ENCODE results near the gene DDX11.
"Not testable (repeated sequence)": the region's sequence is repeated elsewhere in the genome, so short reads cannot be mapped to it uniquely, and the experiment has no call there.

Gene DDX11

GRCh38 chr12:31067656-31068055 lies 6.0 kb upstream of the DDX11 start:
- DNase-seq (ENCODE audit: low read depth, low spot score): not testable (repeated sequence)

GRCh38 chr12:31070971-31071740 lies 2.5 kb upstream of the DDX11 start:
- not testable (repeated sequence) for DNase-seq (ENCODE audit: low read depth, low spot score)

GRCh38 chr12:31072962-31073361 lies 698 bp upstream of the DDX11 start:
- DNase-seq (ENCODE audit: low read depth, low spot score): not testable (repeated sequence)

- DNase-seq (ENCODE audit: low read depth, low spot score): not testable (repeated sequence)
Measured at GRCh38 chr12:31074333-31074874, 744 bp downstream of the DDX11 start.

- DNase-seq (ENCODE audit: low read depth, low spot score): not testable (repeated sequence)
Measured at GRCh38 chr12:31076150-31076549, 2.5 kb downstream of the DDX11 start.

GRCh38 chr12:31077095-31077494 lies 3.4 kb downstream of the DDX11 start:
- not testable (repeated sequence) for DNase-seq (ENCODE audit: low read depth, low spot score)

- not testable (repeated sequence) for DNase-seq (ENCODE audit: low read depth, low spot score)
Measured at GRCh38 chr12:31077998-31078397, 4.3 kb downstream of the DDX11 start.

- DNase-seq (ENCODE audit: low read depth, low spot score): not testable (repeated sequence)
Measured at GRCh38 chr12:31079421-31079820, 5.8 kb downstream of the DDX11 start.

GRCh38 chr12:31080221-31080620 lies 6.6 kb downstream of the DDX11 start:
- DNase-seq (ENCODE audit: low read depth, low spot score): not testable (repeated sequence)

- not testable (repeated sequence) for DNase-seq (ENCODE audit: low read depth, low spot score)
Measured at GRCh38 chr12:31081274-31081673, 7.6 kb downstream of the DDX11 start.

GRCh38 chr12:31084241-31084640 lies 10.6 kb downstream of the DDX11 start:
- not testable (repeated sequence) for DNase-seq (ENCODE audit: low read depth, low spot score)

GRCh38 chr12:31086032-31086431 lies 12.4 kb downstream of the DDX11 start:
- not testable (repeated sequence) for DNase-seq (ENCODE audit: low read depth, low spot score)

GRCh38 chr12:31087486-31087885 lies 13.8 kb downstream of the DDX11 start:
- DNase-seq (ENCODE audit: low read depth, low spot score): not testable (repeated sequence)

- not testable (repeated sequence) for DNase-seq (ENCODE audit: low read depth, low spot score)
Measured at GRCh38 chr12:31087956-31088355, 14.3 kb downstream of the DDX11 start.

- no peak for DNase-seq (ENCODE audit: low read depth, low spot score)
Measured at GRCh38 chr12:31089072-31089471, 15.4 kb downstream of the DDX11 start.

GRCh38 chr12:31091629-31092028 lies 18.0 kb downstream of the DDX11 start:
- DNase-seq (ENCODE audit: low read depth, low spot score): not testable (repeated sequence)

GRCh38 chr12:31092718-31093117 lies 19.1 kb downstream of the DDX11 start:
- DNase-seq (ENCODE audit: low read depth, low spot score): not testable (repeated sequence)

- not testable (repeated sequence) for DNase-seq (ENCODE audit: low read depth, low spot score)
Measured at GRCh38 chr12:31095080-31095860, 21.6 kb downstream of the DDX11 start.

- DNase-seq (ENCODE audit: low read depth, low spot score): not testable (repeated sequence)
Measured at GRCh38 chr12:31096251-31097065, 22.8 kb downstream of the DDX11 start.

GRCh38 chr12:31097819-31098218 lies 24.2 kb downstream of the DDX11 start:
- DNase-seq (ENCODE audit: low read depth, low spot score): not testable (repeated sequence)

- not testable (repeated sequence) for DNase-seq (ENCODE audit: low read depth, low spot score)
Measured at GRCh38 chr12:31098363-31098762, 24.7 kb downstream of the DDX11 start.

Data from activated naive CD8-positive, alpha-beta T cell treated with anti-CD3 and anti-CD28 coated beads, Interleukin-2, amount 50 U/mL, for 16 hours (primary cell).